GM12872 (cell line): ENCODE results near the gene OR6C65.

ENCODE experiments used
- CTCF ChIP-seq: IDR thresholded peaks from 3 replicates; pipeline ENCODE4 v1.5.1; 2011; ENCODE audit warnings: low read depth, mild to moderate bottlenecking, low read length, moderate library complexity; ENCODE audit not compliant: insufficient read depth

Gene OR6C65

GRCh38 chr12:55448825-55449224 lies 48.5 kb downstream of the OR6C65 start:
- TF ChIP-seq CTCF: no peak
